Measurements from ENCODE around the gene DET1. TPM values are rescaled to one million over a fixed set of nuclear protein-coding genes. Genes with fewer than 3 reads are reported as not detected.
"Not testable (repeated sequence)": the region's sequence is repeated elsewhere in the genome, so short reads cannot be mapped to it uniquely, and the experiment has no call there.

The DET1 gene
- total RNA-seq, 1 experiment from 2014 or later = 9.3 TPM

- DNase-seq (ENCODE audit: low spot score) = no peak
Measured at GRCh38 chr15:88498996-88499395, 47.5 kb downstream of the DET1 start.

- no peak for DNase-seq (ENCODE audit: low spot score)
Measured at GRCh38 chr15:88497109-88497765, 49.2 kb downstream of the DET1 start.

GRCh38 chr15:88493844-88494243 lies 52.6 kb downstream of the DET1 start:
- DNase-seq (ENCODE audit: low spot score) = no peak

- peak; percentile 80 for DNase-seq (ENCODE audit: low spot score)
Measured at GRCh38 chr15:88491158-88491557, 55.3 kb downstream of the DET1 start.

DNA sequence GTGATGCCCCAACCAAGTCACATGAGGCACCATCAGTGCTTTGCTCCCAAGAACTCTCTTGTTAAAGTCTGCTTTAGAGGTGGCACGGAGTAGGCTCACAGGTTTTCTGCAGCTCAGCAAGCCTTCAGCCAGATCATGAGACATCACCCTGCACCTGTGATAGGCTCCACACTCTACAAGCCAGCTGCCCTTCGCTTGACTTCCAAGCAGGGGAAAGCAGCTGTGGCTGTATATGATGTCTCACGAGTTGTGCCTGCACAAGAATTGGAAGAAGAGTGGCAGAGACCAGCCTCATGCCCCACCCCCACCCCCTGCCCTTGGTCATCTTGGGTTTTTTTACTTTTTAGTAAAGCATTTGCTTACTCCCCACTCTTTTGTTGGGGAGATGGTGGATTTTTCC lies 56.4 kb downstream of the DET1 start:
- no peak for DNase-seq (ENCODE audit: low spot score)

- no peak for DNase-seq (ENCODE audit: low spot score)
Measured at GRCh38 chr15:88489321-88489720, 57.2 kb downstream of the DET1 start.

- no peak for DNase-seq (ENCODE audit: low spot score)
Measured at GRCh38 chr15:88487796-88488523, 58.5 kb downstream of the DET1 start.

- no peak for DNase-seq (ENCODE audit: low spot score)
Measured at GRCh38 chr15:88487178-88487795, 59.2 kb downstream of the DET1 start.

GRCh38 chr15:88484682-88485331 lies 61.7 kb downstream of the DET1 start:
- no peak for DNase-seq (ENCODE audit: low spot score)

- DNase-seq (ENCODE audit: low spot score) = no peak
Measured at GRCh38 chr15:88482263-88482662, 64.2 kb downstream of the DET1 start.

- DNase-seq (ENCODE audit: low spot score) = no peak
Measured at GRCh38 chr15:88480981-88481380, 65.5 kb downstream of the DET1 start.

- peak; percentile 17 for DNase-seq (ENCODE audit: low spot score)
Measured at GRCh38 chr15:88479169-88479568, 67.3 kb downstream of the DET1 start.

- no peak for DNase-seq (ENCODE audit: low spot score)
Measured at GRCh38 chr15:88477904-88478303, 68.6 kb downstream of the DET1 start.

DNA sequence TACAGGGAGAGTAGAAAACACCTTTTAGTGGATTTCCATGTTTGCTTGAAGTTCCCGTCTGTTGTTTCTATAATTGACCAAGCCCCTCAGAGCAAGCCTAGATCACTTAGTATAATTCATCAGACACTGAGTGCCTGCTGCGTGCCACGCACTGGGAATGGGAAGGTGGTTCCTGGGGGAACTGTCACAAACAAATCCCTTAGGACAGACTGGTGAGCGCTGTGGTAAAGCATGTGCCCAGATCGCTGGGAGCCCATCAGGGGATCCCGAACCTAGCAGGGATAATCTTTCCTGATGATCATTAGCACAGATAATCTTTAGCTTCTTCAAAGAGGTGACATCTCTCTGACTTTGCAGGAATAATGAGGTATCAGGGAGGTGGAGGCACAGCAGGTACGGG lies 69.4 kb downstream of the DET1 start:
- DNase-seq (ENCODE audit: low spot score) = no peak

GRCh38 chr15:88476635-88477060 lies 69.8 kb downstream of the DET1 start:
- peak; percentile 64 for DNase-seq (ENCODE audit: low spot score)

- DNase-seq (ENCODE audit: low spot score) = not testable (repeated sequence)
Measured at GRCh38 chr15:88473661-88474293, 72.7 kb downstream of the DET1 start.

DNA sequence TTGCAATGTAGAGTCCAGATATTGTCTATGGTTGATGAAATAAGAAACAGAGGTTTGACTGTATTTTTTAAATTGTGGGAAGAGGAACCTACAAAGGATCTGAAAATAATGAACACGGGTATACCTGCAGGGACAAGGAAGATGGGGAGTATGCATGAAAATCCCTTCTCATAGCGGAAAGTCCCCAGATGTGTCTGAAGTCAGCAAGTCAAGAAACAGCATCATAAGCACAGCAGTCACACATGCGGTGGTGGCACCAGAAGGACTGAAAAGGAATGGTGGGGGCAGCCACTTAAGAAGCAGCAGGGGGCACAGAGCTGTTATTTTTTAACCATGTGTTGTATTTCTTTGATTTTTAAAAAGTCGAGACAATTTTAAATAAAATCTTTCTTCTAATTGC lies 74.3 kb downstream of the DET1 start:
- no peak for DNase-seq (ENCODE audit: low spot score)

DNA sequence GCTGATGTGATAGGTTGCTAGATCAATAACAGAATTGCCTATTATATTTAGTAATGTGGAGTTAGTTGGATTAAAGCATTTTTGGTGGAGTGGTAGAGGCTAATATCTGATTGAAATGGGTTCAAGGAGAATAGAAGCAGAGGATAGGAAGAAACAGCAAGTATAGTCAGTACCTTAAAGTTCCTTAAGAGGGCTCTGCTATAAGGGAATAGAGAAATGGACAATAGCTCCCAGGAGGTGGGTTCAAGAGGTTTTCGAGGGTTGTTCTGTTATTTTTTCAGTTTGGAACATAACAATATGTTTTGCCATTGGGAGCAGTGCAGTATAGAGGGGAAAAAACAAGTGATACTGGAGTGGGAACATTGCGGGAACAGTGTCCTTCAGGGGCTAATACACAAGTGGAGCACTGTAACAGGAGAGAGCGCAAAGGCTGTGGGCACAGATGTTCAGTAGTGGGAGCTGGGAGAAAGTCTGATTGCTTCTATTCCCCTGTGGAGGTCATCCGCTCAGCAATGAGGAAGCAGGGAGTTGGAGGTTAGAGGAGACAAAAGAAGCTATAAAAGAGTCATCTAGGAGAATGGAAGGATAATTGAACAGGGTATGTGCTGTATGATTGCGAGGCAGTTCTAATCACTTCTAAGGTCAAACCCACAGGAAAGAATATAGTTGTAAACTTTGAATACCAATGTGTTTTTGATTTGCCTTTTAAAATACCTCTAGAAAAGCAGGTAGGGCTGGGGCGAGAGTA lies 75.7 kb downstream of the DET1 start:
- no peak for DNase-seq (ENCODE audit: low spot score)

DNA sequence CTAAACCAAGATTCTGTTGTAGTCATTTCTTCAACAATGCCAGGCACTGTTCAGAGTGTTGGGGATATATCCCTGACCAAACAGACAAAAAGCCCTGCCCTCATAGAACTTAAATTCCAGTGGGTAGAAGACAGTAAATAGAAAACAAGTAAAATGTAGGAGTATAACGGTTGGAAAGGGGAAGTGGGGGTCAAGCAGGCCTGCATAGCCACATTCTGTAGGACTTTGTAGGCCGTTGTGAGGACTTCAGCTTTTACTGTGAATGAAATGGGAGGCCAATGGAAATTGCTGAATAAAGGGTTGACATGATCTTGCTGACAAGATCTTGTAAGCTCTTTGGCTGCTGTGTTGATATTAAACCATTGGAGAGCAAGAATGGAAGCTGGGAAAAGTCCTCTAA lies 77.2 kb downstream of the DET1 start:
- DNase-seq (ENCODE audit: low spot score) = no peak

DNA sequence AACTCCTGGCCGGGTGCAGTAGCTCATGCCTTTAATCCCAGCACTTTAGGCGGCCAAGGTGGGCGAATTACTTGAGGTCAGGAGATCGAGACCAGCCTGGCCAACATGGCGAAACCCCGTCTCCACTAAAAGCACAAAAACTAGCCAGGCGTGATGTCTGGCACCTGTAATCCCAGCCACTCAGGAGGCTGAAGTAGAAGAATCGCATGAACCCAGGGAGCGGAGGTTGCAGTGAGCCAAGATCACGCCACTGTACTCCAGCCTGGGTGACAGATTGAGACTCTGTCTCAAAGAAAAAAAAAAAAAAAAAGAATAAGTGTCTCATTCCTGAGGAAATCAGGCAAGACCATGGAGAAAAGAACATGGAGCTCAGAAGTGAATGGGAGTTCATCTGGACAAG lies 77.8 kb downstream of the DET1 start:
- not testable (repeated sequence) for DNase-seq (ENCODE audit: low spot score)

GRCh38 chr15:88467935-88468528 lies 78.4 kb downstream of the DET1 start:
- peak; percentile 26 for DNase-seq (ENCODE audit: low spot score)
